GM19395 (cell line): ENCODE measurements around the gene CD58.
"Not testable (repeated sequence)": the region's sequence is repeated elsewhere in the genome, so short reads cannot be mapped to it uniquely, and the experiment has no call there.

Experiments
- ATAC-seq: cut with Tn5 transposase; IDR thresholded peaks from one replicate; pipeline ENCODE4 v1.9.1; 2021; ENCODE audit warnings: mild to moderate bottlenecking, moderate library complexity; ENCODE audit not compliant: unreplicated experiment

The CD58 gene, protein sequence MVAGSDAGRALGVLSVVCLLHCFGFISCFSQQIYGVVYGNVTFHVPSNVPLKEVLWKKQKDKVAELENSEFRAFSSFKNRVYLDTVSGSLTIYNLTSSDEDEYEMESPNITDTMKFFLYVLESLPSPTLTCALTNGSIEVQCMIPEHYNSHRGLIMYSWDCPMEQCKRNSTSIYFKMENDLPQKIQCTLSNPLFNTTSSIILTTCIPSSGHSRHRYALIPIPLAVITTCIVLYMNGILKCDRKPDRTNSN

DNA sequence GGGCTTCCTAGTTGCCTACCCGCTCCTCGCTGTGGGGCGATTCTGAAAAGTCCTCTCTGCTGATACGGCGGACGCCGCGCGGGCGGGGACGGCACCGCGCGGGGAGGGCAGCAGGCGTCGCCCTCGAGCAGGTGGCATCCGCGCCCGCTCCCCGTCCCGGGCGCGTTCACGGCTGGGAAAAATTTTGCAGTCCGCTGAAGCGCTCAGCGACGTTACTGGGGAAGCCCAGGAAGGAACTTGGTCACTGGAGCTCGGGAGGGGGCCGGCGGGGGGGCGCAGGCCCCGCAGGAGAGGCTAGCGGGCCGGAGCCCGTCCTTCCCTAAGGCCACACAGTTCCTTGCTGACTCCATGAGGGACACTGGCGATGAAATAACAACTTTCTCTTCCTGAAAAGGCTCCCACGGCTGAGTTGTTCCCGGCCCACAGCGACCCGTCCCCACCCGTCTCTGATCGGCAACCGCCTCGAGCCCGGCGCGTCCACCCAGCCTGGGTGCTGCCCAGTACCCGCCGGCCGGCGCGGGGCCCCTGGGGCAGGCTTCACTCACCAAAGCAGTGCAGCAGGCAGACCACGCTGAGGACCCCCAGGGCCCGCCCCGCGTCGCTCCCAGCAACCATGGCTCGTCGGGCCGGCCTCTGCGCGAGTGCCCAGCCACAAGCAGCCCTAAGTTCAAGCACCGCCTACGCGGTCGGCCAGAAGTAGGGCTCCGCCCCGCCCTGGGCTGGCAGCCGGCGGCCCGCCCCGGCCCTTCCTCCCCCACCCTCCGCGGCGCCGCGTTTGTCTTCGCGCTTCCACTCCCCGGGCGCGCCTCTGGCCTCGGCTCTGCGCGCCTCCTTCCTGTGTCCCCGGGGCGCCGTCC is at the start of gene CD58:
TSS of gene CD58 (minus strand) at position 669 of the 857 bp plus-strand sequence. CDS start at position 615, 54 bp downstream.
- peak; percentile 56 for ATAC-seq

DNA sequence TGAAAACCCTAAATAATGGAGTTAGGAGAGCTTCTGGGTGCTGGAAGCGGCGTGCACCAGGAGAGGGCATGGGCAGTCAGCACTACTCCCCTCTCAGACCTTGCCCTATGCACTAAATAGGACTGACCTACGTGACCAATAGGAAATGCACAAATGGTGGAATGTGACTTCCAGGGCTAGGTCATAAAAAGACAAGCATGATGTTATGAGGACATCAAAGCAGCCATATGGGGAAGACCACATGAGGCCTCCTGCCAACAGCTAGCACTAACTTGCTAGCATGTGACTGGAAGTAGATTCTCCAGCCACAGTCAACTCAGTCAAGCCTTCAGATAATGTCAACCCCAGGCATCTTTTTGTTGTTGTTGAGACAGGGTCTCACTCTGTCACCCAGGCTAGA is 49.6 kb upstream of the CD58 start:
- not testable (repeated sequence) for ATAC-seq

DNA sequence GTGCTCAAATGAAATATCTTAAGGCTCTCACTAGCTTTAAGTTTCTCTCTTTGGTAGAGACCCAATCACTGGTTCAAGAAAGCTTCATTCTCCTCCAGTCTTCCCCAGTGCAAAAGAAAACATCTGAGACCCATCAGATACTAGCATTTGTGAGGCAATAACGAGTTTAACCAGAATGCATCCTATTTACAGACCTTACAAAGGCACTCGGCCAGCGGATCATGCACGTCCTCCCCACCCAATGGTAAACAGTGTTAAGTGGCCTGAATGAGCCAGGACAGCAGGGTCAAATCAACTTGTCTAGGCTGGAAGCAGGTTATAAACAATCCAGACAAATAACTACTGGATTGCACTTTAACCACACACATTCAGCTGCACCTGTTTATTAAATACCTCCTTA is 48.3 kb upstream of the CD58 start:
- not testable (repeated sequence) for ATAC-seq

DNA sequence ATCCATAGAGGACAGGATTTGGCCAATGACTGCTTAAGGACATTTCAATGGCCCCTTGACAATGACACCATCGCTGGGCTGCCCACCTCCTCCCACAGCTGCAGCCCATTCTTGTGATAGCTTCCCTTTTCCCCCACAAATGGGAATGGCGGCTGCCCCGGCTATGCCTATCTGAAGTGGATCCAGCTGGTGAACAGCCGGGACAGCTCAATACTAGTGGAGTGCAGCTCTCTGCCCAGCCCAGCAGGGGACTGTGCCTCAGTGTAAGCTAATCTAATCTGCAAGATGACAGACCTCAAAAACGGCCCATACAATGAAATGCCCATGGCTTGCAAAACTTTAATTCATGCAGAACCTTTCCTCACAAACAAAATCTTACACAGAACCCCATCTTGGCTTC is 47.0 kb upstream of the CD58 start:
- ATAC-seq = not testable (repeated sequence)

DNA sequence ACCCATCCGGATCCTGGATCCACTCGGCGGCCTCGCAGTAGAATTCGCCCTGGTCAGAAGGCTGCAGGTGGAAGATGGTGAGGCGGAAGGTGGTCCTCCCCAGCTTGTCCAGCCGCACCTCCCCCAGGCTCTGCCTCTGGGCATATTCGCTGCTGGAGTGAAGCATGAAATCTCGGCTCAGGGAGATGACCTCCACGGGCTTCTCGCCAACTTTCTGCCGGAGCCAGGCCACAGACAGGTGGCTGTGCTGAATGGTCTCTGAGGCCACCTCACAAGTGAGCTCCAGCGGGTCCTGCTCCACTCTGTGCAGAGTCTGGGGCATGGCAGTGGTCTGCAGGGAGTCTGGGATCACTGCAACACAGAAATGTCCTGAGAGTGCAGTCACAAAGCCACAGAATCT is 43.0 kb upstream of the CD58 start:
- ATAC-seq = not testable (repeated sequence)

DNA sequence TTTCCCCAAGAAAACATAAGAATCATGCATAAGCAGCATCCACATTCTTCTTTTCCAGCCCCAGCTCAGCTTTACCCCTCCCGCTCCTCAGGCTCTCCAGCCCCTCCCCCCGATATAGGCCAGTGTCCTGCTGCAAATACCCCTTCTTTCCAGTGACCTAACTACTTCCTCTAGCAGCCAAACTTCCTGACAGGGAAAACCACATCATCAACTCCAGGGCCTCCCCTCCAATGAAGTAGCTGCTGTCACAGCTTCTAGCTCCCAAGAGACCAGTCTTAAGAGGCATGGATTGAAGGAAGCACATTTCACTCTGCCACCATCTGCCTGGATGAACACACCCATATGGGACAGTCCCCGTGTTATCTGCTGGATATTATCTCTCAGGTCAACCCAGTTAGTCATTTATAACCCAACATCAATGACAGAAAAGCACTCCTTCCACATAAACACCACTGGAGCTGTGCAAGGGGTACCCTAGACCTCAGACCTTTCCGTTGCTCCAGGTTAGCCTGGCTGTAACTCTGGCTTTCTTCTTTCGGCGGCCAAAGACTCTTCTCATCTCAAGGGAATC is 39.1 kb upstream of the CD58 start:
- not testable (repeated sequence) for ATAC-seq

DNA sequence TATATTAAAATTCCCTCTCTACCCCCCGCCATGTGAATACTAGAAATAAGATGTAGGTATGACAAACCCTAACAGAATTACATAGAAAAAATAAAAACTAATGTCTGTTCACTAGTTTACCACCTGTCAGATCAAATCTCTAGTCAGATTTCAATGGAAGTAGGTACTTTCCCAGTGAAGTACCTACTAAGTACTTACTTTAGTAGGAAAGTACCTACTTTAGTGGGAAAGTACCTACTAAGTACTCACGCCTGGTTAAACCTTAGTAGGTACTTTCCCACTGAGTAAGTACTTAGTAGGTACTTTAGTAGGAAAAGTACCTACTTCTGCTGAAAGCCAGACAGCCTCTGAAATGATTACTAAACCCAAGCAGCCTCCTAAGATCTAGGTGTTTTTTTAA is 38.0 kb upstream of the CD58 start:
- ATAC-seq = not testable (repeated sequence)

DNA sequence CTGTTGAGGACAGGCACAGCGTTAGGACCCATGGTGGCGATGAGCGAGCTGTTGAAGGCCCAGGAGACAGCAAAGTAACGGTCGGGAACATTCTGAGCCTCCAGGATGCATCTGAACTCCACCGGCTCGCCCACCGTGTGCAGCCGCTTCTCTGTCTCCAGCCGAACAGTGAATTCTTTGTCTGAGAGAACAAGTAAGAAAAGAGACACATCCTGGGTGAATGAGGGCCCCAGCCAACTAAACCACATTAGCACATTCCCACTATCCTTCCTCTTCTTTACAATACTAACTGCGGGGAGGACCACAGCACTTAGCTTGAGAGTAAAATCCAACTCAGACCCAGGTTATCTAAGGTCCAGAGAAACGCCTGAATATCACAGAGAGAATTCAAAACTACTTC is 37.3 kb upstream of the CD58 start:
- not testable (repeated sequence) for ATAC-seq

DNA sequence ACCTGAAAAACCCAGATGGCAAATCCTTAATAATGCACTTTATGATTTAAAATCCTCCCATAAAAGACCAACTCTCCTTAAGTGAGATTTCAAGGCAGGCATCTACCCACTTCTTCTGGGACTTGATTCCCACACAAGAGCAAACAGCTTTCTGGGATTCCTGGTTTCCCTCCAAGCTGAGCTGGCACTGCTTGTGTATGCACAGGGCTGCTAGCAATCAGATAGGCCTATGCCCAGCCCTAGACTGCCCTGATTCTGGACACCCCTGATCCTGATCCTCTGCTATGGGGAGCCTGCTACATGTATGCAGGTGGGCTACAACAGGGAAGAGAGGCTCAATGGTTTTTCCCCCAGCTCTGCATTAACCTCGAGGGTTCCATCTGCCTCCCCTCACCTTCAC is 36.6 kb upstream of the CD58 start:
- ATAC-seq = not testable (repeated sequence)

DNA sequence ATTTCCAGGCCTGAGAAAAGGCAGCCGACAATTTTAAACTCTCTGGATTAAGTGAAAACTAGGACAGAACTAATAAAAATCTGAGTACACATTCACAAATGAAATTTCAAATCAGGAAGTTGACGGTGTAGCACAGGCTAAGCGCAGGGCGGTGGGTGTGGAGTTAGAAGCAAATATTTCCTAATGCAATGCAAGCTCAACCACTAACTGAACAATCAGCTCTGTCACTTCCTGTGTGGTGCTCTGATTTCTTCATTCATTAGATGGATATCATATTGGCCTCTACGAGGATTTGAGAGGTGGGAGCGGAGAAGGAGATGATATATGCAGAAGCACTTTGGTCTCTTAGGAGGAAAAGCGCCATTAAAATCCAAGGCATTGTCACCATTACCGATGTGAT is 35.2 kb upstream of the CD58 start:
- ATAC-seq = not testable (repeated sequence)

DNA sequence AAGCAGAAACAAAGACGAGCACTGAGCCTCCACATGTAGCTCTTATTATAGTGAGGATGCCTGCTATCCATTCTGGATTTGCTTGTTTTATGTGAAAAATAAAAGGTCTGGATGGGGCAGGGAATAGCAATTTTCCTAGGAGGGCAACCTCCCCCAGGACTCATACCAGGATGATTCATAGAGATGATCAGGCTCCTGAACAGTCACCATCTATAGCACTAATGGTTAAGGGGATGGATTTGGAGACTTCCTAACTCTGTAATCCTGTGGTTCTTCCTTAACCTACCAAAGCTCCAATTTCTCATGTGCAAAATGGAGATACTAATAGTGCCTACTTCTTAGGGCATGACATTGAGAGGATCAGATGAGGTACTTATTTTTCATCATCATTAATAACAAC is 34.5 kb upstream of the CD58 start:
- no peak for ATAC-seq

DNA sequence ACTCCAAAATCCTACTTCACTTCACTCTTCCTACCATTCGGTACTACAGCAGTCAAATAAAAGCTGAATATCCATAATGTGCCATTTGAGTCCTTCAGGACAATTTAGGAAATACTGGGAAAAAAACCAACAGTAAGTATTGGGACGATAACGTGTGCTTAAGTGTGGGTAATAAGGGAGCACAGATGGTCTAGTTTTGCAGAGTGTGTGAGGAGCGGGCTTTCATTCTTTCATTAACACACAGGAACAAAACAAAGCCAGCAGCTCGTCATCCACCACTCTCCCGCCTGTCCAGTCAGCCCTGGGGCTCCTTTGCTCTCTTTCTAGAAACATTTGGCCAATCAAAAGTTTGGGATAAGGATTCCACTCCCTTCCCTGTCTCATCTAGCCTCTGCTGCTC is 33.6 kb upstream of the CD58 start:
- ATAC-seq = not testable (repeated sequence)

DNA sequence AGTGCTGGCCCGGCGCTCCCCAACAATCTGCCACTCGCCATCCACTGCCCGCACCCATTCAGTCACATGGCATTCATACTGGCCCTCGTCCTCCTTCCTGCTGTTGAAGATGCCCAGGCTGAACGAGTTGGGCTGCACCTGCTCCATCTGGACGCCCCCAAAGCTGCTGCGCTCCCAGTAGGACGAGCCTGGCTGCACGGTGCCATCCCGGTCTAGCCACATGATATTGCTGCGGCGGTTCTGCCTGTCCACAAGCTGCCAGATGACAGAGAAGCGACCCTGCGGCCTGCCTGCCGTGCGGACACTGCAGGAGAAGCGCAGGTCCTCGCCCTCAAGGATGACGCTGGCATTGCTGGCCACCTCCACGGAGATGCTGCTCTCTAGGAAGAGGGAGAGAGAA is 32.8 kb upstream of the CD58 start:
- not testable (repeated sequence) for ATAC-seq

DNA sequence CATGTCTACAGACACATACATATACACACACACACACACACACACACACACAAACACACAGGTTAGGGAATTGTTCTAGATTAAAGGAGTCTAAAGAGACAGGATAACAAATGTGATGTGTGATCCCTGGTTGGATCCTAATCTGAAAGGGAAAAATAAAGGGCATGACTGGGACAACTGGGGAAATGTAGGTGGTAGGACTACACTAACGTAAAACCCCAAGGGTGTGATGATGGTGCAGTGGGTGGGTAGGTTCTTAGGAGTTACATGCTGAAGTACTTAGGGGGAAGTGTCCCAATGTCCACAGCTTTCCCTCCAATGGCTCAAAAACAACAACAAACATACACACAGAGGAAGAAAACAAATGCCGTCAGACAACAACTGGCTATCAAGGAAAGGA is 28.5 kb upstream of the CD58 start:
- not testable (repeated sequence) for ATAC-seq

DNA sequence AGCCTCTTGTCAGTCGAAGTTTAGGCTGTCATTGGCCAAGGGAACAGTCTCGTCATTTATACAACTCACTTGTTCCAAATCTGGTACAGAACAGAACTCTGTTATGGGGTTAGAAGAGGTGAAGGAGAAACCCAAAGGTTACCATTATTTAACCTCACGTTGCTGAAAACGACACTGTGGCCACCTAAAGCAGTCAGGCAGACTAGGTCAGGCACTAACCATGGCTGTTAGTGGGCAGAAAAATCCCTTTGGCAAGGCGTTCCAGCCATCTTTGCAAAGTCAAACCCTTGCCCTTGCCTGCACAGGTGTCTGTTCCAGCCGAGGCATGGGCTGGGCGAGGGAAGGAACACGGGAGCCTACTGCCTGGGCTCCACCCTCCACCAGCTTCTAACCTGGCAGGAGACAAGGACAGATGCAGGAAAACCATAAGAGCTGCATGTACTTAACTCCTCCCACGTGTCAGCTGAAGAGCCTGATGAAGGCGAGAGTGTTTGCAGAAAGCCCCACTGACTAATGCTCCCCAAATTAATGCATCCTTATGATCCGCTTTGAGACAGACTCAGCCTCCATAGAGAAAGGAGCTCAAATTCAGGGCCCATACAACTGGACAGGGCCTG is 27.7 kb upstream of the CD58 start:
- not testable (repeated sequence) for ATAC-seq

DNA sequence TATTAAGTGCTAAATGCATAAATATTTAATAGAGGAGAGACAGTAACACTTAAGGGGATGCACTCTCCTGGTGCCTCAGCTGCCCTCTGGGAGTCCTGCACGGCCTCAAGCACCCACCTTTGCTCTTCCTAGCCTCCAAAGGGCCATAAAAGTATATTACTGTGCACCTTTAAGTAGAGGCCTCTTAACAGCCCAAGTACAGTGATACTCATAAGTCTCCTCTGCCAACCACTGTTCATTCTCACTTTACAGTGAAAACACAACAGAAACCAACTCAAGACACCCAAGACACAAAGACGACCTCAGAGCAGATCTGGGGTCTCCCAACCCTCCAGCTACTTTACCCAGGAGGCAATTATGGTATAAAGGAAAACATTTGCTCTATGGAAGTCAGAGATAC is 26.6 kb upstream of the CD58 start:
- peak; percentile 77 for ATAC-seq

DNA sequence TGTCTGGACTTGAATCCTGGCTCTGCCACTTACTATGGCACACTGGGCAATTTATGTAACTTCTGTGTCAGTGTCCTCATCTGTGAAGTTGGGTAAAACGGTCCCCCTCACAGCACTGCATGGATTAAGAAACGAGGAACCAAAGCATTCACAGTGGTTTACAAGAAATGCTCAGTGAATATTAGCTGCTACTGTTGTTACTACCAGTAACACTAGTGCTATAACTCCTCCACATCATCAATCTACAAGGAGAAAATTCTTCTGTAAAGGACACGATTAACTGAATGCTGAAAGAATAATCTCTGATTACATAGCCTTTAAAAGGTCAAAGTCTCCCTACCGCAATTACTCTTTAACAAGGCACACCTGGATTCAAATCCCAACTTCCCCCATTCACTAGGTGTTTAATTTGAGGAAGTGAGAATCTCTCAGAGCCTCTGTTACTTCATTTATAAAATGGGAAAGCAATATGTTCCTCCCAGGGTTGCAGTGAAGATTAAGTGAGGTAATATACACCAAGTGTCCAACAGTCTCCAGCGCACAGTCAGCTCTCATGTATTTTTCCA is 26.0 kb upstream of the CD58 start:
- not testable (repeated sequence) for ATAC-seq

DNA sequence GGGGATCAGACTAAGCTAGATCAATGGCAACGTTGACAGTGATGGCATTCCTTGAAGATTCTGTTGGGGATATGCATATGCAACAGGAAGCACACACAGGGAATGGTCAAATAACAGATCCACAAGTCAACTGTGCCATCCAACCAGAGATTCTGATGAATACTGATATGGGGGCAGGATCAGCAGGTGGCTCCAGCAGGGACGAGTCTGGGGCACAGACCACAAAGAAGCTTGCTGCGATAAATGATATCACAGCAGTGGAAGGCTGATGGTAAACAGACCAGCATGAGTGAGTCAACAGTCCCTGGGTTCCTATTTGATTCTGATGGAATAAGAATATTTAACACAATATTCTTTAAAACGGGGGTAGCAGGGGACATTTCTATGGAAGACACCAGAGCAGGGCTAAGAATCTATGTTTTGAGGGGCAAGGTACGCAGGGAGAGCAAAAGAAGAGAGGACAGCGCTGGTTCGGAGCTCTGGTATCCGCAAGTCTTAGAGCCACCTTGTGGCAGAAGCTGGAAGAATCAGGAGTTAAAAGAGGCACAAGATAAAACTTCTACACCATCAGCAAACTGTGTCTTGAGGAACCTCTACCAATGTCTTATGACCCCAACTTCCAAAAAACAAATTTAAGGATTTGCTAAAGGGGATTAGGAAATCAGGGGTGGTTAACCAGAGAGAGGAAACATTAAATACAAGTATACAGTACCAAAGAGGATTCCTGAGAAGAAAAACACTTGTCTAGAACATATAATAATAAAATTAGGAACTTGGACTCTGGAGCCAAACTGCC is 25.3 kb upstream of the CD58 start:
- peak; percentile 61 for ATAC-seq

DNA sequence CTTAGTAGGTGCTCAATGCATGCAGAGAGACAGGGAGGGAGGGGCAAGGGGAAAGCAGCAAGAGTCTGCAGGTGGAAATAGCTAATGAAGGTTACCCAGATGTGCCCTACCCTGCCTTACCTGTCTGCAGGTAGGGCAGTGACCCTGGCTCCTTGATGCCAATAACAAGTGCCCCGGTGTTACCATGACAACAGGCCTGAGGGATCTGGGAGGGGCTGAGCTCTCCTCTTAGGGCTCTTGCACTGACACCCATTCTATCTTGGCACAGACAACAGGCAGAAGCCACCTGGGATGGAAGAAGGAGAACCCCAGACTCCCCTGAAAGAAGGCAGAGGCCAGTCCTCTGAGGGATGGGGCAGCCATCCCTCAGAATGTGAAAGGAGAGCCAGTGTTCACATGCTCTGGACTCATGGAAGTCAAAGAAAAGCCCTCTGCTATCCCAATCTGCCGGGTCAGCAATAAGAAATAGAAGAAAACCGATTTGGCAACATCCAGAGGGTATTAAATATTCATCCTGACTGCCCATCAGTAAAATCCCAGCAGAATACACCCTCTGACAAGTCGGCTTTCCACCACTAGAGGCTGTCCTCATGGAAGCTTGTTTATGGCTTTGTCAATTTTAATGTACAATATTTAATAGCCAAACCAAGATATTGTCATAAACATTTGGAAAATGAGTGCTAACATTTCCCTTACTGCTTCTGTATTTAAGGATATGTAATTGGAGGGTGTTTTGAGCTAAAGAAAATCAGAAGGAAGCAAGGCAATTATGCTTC is 24.4 kb upstream of the CD58 start:
- not testable (repeated sequence) for ATAC-seq
